Mucosa of descending colon (tissue), 3 donors: ENCODE results near the gene ALDH5A1. TPM values are rescaled to one million over a fixed set of nuclear protein-coding genes. Genes with fewer than 3 reads are reported as not detected.

Experiments used
- ATAC-seq: fragments of 200-7000 bp; cut with Tn5 transposase; one replicate; pipeline ENCODE4 v1.9.1; 2020; ENCODE audit warnings: mild to moderate bottlenecking, moderate library complexity
- DNase-seq, 3 donors: peaks; one replicate each; pipeline ENCODE4 v3.0.0-alpha.2; 2020
- H3K36me3 ChIP-seq: fragments of 200-600 bp; one replicate; pipeline ENCODE4 v1.8.0; 2021; ENCODE audit warnings: low read depth, mild to moderate bottlenecking
- H3K4me1 ChIP-seq: fragments of 200-600 bp; one replicate; pipeline ENCODE4 v1.8.0; 2021; ENCODE audit warnings: low read depth, mild to moderate bottlenecking
- H3K4me3 ChIP-seq: fragments of 200-600 bp; one replicate; pipeline ENCODE4 v1.8.0; 2021; ENCODE audit warnings: mild to moderate bottlenecking
- H3K9me3 ChIP-seq: fragments of 200-600 bp; one replicate; pipeline ENCODE4 v1.8.0; 2021; ENCODE audit warnings: mild to moderate bottlenecking
- intact Hi-C, 2 donors: fragments of 100-400 bp; cut with DNase I in 1 of 2; cut with micrococcal nuclease in 1 of 2; formaldehyde crosslinking; loops; one replicate each; pipeline versions ENCODE4 v1.11.0 to v1.11.1; 2022; cut with DNase I, micrococcal nuclease
- total RNA-seq, 3 donors: library from RNA; stranded (reverse); fragmentation: NEBNext Ultra II Directional in 2 of 3; extraction: Animal tissue kit (Norgen Biotek cat#: 25700) in 2 of 3; gene quantifications; one replicate each; pipeline versions ENCODE4 v1.2.1 to v1.2.4, GENCODE V29; 2021 to 2023
- TF ChIP-seq, protein P1 (sequence below): fragments of 200-600 bp; IDR thresholded peaks from one replicate; pipeline ENCODE4 v1.8.0; 2022; ENCODE audit warnings: antibody characterized with exemption, mild to moderate bottlenecking
- donor health status: DM: no; HTN: no; CAD: no; lungs with moderate emphysema.
- donor health status: DM: no; HTN: no; CAD: no.
- donor health status: DM: no; HTN: yes; CAD: no.

Gene ALDH5A1
- total RNA-seq, 3 donors from 2014 or later, result 5.9 to 18.2 (median 8.1) TPM

- intact Hi-C loops, result no loop called here
- Histone ChIP-seq H3K4me1 (no peaks in the 10 kb centered on the region), H3K9me3 (no peaks in the 10 kb centered on the region), H3K4me3 (no peak overlapping the region), H3K36me3 (no peaks in the 10 kb centered on the region)
- DNase-seq (no peak), ATAC-seq (no peak)
- TF ChIP-seq, protein P1, sequence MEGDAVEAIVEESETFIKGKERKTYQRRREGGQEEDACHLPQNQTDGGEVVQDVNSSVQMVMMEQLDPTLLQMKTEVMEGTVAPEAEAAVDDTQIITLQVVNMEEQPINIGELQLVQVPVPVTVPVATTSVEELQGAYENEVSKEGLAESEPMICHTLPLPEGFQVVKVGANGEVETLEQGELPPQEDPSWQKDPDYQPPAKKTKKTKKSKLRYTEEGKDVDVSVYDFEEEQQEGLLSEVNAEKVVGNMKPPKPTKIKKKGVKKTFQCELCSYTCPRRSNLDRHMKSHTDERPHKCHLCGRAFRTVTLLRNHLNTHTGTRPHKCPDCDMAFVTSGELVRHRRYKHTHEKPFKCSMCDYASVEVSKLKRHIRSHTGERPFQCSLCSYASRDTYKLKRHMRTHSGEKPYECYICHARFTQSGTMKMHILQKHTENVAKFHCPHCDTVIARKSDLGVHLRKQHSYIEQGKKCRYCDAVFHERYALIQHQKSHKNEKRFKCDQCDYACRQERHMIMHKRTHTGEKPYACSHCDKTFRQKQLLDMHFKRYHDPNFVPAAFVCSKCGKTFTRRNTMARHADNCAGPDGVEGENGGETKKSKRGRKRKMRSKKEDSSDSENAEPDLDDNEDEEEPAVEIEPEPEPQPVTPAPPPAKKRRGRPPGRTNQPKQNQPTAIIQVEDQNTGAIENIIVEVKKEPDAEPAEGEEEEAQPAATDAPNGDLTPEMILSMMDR, result no peak
These were observed 35.2 kb downstream of the ALDH5A1 start for GRCh38 chr6:24529985-24530384.

DNA sequence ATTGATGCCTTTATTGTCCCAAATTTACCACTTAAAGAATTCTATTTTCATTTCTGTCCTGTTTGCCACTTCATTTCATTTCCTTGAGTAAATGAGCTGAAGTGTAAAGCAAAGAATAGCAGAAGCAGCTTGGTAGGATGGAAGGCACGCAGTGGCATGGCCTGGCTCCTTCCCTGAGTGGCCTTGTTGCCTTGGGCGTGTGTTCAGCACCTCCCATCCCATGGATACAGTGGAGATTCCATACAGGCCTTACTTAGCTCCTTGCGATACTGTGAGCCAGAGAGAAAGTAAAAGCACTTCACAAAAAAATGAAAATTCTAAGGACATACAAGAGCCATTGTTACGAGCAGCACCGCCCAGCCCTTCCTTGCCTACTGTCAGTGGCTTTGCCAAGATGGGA lies 39.6 kb downstream of the ALDH5A1 start:
- DNase-seq, result no peak

GRCh38 chr6:24535210-24535609 lies 40.4 kb downstream of the ALDH5A1 start:
- intact Hi-C loops, result no loop called here
- ATAC-seq (no peak), DNase-seq (no peak)
- Histone ChIP-seq H3K4me3 (no peak overlapping the region), H3K4me1 (no peaks in the 10 kb centered on the region), H3K9me3 (no peaks in the 10 kb centered on the region), H3K36me3 (no peaks in the 10 kb centered on the region)
- TF ChIP-seq, protein P1, result no peak

More for the DNA sequence above, 39.6 kb downstream of the ALDH5A1 start:
- ATAC-seq, result no peak
- no peak overlapping the region for H3K4me3 ChIP-seq
- no peaks in the 10 kb centered on the region for H3K9me3 ChIP-seq
- intact Hi-C loops, result no loop called here
- H3K36me3 ChIP-seq, result no peaks in the 10 kb centered on the region
- TF ChIP-seq, protein P1, result no peak
- no peaks in the 10 kb centered on the region for H3K4me1 ChIP-seq

- no peaks in the 10 kb centered on the region for H3K36me3 ChIP-seq
- intact Hi-C loops, result no loop called here
- DNase-seq (no peak), ATAC-seq (no peak)
- H3K4me3 ChIP-seq, result no peak overlapping the region
- TF ChIP-seq, protein P1, result no peak
- no peaks in the 10 kb centered on the region for H3K9me3 ChIP-seq
- no peaks in the 10 kb centered on the region for H3K4me1 ChIP-seq
These were observed 41.7 kb downstream of the ALDH5A1 start for GRCh38 chr6:24536466-24536865.

GRCh38 chr6:24537082-24537699 lies 42.4 kb downstream of the ALDH5A1 start:
- intact Hi-C loops, result no loop called here

More at GRCh38 chr6:24537082-24537699, 42.4 kb downstream of the ALDH5A1 start:
- no peaks in the 10 kb centered on the region for H3K36me3 ChIP-seq
- TF ChIP-seq, protein P1, result no peak
- DNase-seq (no peak), ATAC-seq (peak; percentile 61)
- no peaks in the 10 kb centered on the region for H3K9me3 ChIP-seq
- no peak overlapping the region for H3K4me3 ChIP-seq
- H3K4me1 ChIP-seq, result no peaks in the 10 kb centered on the region
